Measurements from ENCODE around the gene INPP4B. TPM values are rescaled to one million over a fixed set of nuclear protein-coding genes. Genes with fewer than 3 reads are reported as not detected.

INPP4B gene
- total and polyA plus RNA-seq, 3 experiments from 2014 or later = 50.3 to 52.6 (median 52.6) TPM

DNA sequence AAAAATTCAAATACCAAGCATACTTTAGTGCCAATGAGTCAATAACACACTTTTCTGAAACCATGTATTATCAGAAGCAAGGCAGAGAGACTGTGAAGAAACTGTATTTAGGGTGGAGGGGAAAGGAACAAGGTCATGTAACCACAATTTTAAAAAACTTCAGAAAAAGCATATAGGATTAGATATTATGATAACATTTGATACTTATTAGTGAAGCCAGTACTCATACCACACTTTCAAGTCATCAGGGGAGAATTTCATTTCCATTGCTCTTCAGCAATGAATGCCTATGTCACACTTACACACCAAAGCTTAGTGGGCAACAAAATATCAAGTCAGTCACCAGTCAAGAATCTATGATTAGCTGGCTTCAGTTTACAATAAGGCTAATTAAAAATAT is 607.5 kb downstream of the INPP4B start:
- peak overlapping the region in 2 of 8 donors; percentile 40 to 77 for H3K27ac Mint-ChIP-seq
- Histone ChIP-seq H3K27ac (ENCODE audit: low read depth, low read length) (no peak overlapping the region), H3K4me1 (ENCODE audit: insufficient read depth, low read length) (no peaks in the 10 kb centered on the region), H3K9me3 (ENCODE audit: low read length) (no peaks in the 10 kb centered on the region), H3K27me3 (ENCODE audit: insufficient read depth, low read length, poor library complexity, severe bottlenecking) (no peaks in the 10 kb centered on the region), H3K4me3 (ENCODE audit: low read length) (no peak overlapping the region), H3K36me3 (ENCODE audit: insufficient read depth, low read length) (no peaks in the 10 kb centered on the region)
- peaks cover 19 to 56% (median 48%) of the 10 kb centered on the region in 3 donors for H3K4me1 Mint-ChIP-seq
- DNase-seq = no peak
- ChIA-PET POLR2A (no interaction called here), CTCF (no interaction called here)
- peaks cover 5 to 37% (median 18%) of the 10 kb centered on the region in 3 donors for H3K36me3 Mint-ChIP-seq
- H3K27me3 Mint-ChIP-seq = no peaks in the 10 kb centered on the region
- no peaks in the 10 kb centered on the region for H3K9me3 Mint-ChIP-seq
- H3K4me3 Mint-ChIP-seq = no peak overlapping the region

DNA sequence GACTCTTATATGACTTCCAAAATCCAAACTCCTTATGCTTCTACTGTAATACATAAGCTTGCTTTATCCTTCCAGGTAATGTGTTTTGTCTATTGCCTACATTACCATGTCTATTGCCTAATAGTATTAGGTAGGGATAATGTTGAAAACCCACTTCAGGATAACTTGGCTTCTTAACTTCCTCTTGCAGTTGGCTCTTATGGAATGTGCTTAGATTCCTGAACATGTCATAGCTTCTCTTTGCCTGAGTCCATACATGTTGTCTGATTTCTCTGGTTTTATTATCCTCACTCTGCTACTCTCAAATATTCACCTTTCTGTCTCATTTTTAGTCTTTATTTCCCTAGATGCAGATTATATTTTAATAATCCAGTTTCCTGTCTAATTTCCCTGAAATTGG is 609.8 kb downstream of the INPP4B start:
- no peaks in the 10 kb centered on the region for H3K27me3 ChIP-seq (ENCODE audit: insufficient read depth, low read length, poor library complexity, severe bottlenecking)
- H3K4me1 ChIP-seq (ENCODE audit: insufficient read depth, low read length) = no peaks in the 10 kb centered on the region
- H3K36me3 Mint-ChIP-seq = peaks cover 5 to 44% (median 18%) of the 10 kb centered on the region in 3 donors
- no peaks in the 10 kb centered on the region for H3K9me3 Mint-ChIP-seq
- no peaks in the 10 kb centered on the region for H3K27me3 Mint-ChIP-seq
- H3K36me3 ChIP-seq (ENCODE audit: insufficient read depth, low read length) = no peaks in the 10 kb centered on the region
- H3K4me3 Mint-ChIP-seq = no peak overlapping the region
- H3K27ac Mint-ChIP-seq = peak overlapping the region in 1 of 8 donors; percentile 10
- H3K27ac ChIP-seq (ENCODE audit: low read depth, low read length) = no peak overlapping the region
- H3K4me3 ChIP-seq (ENCODE audit: low read length) = no peak overlapping the region
- no peak for DNase-seq
- ChIA-PET CTCF (no interaction called here), POLR2A (no interaction called here)
- H3K4me1 Mint-ChIP-seq = peaks cover 9 to 51% (median 41%) of the 10 kb centered on the region in 3 donors
- H3K9me3 ChIP-seq (ENCODE audit: low read length) = no peaks in the 10 kb centered on the region

DNA sequence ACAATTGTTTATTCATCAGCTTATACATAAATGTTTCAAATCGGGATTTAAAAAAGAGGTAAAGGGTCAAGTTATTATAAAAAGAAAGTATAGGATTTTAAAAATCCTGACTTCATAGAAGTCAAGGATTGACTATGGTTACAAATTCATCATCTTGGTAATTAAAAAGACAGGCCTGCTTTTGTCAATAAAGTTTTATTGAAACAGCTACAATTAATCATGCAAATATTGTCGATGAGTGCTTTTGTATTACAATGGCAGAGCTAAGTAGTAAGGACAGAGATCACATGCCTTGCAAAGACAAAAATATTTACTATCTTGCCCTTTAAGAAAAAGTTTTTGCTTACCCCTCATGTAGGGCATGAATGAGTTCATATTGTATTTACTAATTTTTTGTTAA is 614.3 kb downstream of the INPP4B start:
- no peak overlapping the region for H3K4me3 ChIP-seq (ENCODE audit: low read length)
- H3K36me3 ChIP-seq (ENCODE audit: insufficient read depth, low read length) = no peaks in the 10 kb centered on the region
- POLR2A ChIA-PET = no interaction called here
- no peak overlapping the region for H3K4me3 Mint-ChIP-seq
- H3K4me1 Mint-ChIP-seq = peaks cover 9 to 47% (median 35%) of the 10 kb centered on the region in 3 donors
- H3K27me3 ChIP-seq (ENCODE audit: insufficient read depth, low read length, poor library complexity, severe bottlenecking) = no peaks in the 10 kb centered on the region
- no peaks in the 10 kb centered on the region for H3K9me3 Mint-ChIP-seq
- H3K36me3 Mint-ChIP-seq = peaks cover 8 to 39% (median 24%) of the 10 kb centered on the region in 3 donors
- no peak for DNase-seq
- no peak overlapping the region for H3K27ac ChIP-seq (ENCODE audit: low read depth, low read length)
- no peaks in the 10 kb centered on the region for H3K4me1 ChIP-seq (ENCODE audit: insufficient read depth, low read length)
- H3K27ac Mint-ChIP-seq = no peak overlapping the region
- no peaks in the 10 kb centered on the region for H3K27me3 Mint-ChIP-seq
- CTCF ChIA-PET = no interaction called here
- H3K9me3 ChIP-seq (ENCODE audit: low read length) = no peaks in the 10 kb centered on the region

DNA sequence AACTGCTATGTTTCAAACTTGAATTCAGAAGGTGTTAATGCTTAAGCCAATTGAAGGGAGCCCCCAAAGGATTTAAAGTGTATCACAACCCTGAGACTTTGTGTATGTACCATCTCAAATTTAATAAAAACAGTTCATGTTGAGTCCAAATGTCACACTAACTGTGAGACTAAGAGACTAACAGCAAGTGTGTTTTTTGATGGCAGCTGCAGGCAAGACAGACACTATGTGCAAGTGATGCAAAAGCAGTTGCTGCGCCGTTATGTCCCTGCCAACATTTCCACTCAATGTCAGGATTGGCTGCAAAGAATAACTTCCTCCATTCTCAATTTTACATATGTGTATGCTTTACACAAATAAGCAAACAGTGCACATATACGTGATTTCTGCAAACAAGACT is 615.1 kb downstream of the INPP4B start:
- Mint-ChIP-seq H3K4me1 (peaks cover 14 to 49% (median 40%) of the 10 kb centered on the region in 3 donors), H3K36me3 (peaks cover 8 to 35% (median 27%) of the 10 kb centered on the region in 3 donors), H3K27me3 (no peaks in the 10 kb centered on the region), H3K27ac (no peak overlapping the region), H3K4me3 (no peak overlapping the region), H3K9me3 (no peaks in the 10 kb centered on the region)
- Histone ChIP-seq H3K36me3 (ENCODE audit: insufficient read depth, low read length) (no peaks in the 10 kb centered on the region), H3K27ac (ENCODE audit: low read depth, low read length) (no peak overlapping the region), H3K9me3 (ENCODE audit: low read length) (no peaks in the 10 kb centered on the region), H3K4me1 (ENCODE audit: insufficient read depth, low read length) (no peaks in the 10 kb centered on the region), H3K4me3 (ENCODE audit: low read length) (no peak overlapping the region), H3K27me3 (ENCODE audit: insufficient read depth, low read length, poor library complexity, severe bottlenecking) (no peaks in the 10 kb centered on the region)
- DNase-seq = no peak
- ChIA-PET POLR2A (no interaction called here), CTCF (no interaction called here)

DNA sequence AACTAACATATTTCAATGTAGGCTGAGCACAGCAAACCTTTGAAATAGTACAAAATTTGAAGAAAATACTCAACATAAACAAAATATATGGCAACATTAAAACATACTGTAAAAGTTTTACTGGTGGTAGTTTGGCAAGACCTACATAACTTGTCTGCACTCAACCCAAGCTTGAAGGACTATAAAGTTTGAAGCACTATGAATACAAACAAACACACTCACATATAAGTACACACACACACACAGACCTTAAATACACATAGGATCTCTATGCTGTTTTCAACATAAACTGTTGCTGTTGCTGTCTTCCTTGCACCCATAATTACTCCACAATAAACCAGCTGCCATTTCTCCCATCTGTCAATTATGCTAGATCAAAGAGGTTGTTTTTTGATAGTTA is 620.1 kb downstream of the INPP4B start:
- no peaks in the 10 kb centered on the region for H3K9me3 ChIP-seq (ENCODE audit: low read length)
- no peaks in the 10 kb centered on the region for H3K27me3 ChIP-seq (ENCODE audit: insufficient read depth, low read length, poor library complexity, severe bottlenecking)
- CTCF ChIA-PET = no interaction called here
- no peaks in the 10 kb centered on the region for H3K27me3 Mint-ChIP-seq
- H3K36me3 ChIP-seq (ENCODE audit: insufficient read depth, low read length) = no peaks in the 10 kb centered on the region
- H3K4me1 ChIP-seq (ENCODE audit: insufficient read depth, low read length) = no peaks in the 10 kb centered on the region
- POLR2A ChIA-PET = no interaction called here
- no peak overlapping the region for H3K4me3 ChIP-seq (ENCODE audit: low read length)
- H3K4me1 Mint-ChIP-seq = peaks cover 14 to 57% (median 46%) of the 10 kb centered on the region in 3 donors
- H3K9me3 Mint-ChIP-seq = no peaks in the 10 kb centered on the region
- peaks cover 3 to 23% (median 21%) of the 10 kb centered on the region in 3 donors for H3K36me3 Mint-ChIP-seq
- DNase-seq = no peak
- no peak overlapping the region for H3K27ac ChIP-seq (ENCODE audit: low read depth, low read length)
- peak overlapping the region in 1 of 8 donors; percentile 4 for H3K27ac Mint-ChIP-seq
- no peak overlapping the region for H3K4me3 Mint-ChIP-seq

DNA sequence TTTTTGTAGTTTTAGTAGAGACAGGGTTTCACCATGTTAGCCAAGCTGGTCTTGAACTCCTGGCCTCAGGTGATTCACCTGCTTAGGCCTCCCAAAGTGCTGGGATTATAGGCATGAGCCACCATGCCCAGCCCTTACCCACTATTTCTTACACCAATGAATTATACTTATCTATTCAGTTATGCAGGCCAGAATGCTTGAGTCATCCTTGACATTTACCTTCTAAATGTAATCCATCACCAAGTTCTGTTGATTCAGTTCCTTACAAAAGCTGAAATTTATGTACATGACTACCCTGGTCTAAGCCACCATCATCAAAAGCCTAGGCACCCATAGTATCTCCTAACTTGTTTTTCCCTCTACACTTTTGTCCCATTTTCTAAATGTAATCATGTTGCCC is 624.0 kb downstream of the INPP4B start:
- H3K9me3 ChIP-seq (ENCODE audit: low read length) = no peaks in the 10 kb centered on the region
- Mint-ChIP-seq H3K4me3 (no peak overlapping the region), H3K36me3 (peaks cover 0 to 23% (median 22%) of the 10 kb centered on the region in 3 donors), H3K27me3 (no peaks in the 10 kb centered on the region), H3K4me1 (peaks cover 17 to 73% (median 50%) of the 10 kb centered on the region in 3 donors), H3K27ac (peak overlapping the region in 2 of 8 donors; percentile 6 to 58), H3K9me3 (no peaks in the 10 kb centered on the region)
- CTCF ChIA-PET = no interaction called here
- DNase-seq = no peak
- H3K27ac ChIP-seq (ENCODE audit: low read depth, low read length) = no peak overlapping the region
- H3K27me3 ChIP-seq (ENCODE audit: insufficient read depth, low read length, poor library complexity, severe bottlenecking) = no peaks in the 10 kb centered on the region
- no peak overlapping the region for H3K4me3 ChIP-seq (ENCODE audit: low read length)
- H3K36me3 ChIP-seq (ENCODE audit: insufficient read depth, low read length) = no peaks in the 10 kb centered on the region
- no peaks in the 10 kb centered on the region for H3K4me1 ChIP-seq (ENCODE audit: insufficient read depth, low read length)
- POLR2A ChIA-PET = no interaction called here

DNA sequence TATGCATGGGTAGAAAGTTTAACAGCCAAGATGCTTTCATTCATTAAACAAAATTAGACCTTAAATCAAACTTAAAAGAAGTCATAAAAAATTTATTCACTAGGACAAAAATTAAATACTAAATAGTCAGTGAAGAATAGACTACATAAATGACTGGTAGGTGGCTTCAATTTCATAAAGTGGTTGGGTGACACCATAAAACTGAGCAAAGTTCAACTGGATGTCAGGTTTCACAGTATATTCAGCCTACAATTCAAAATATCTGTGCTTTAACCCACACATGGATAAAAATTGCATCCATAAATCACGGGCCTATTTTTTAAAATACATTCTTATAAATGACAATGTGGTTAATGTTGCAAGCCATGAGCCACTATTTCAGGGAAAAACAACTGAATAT is 627.4 kb downstream of the INPP4B start:
- Histone ChIP-seq H3K4me3 (ENCODE audit: low read length) (no peak overlapping the region), H3K27me3 (ENCODE audit: insufficient read depth, low read length, poor library complexity, severe bottlenecking) (no peaks in the 10 kb centered on the region), H3K36me3 (ENCODE audit: insufficient read depth, low read length) (peaks cover 6% of the 10 kb centered on the region), H3K27ac (ENCODE audit: low read depth, low read length) (no peak overlapping the region), H3K4me1 (ENCODE audit: insufficient read depth, low read length) (no peaks in the 10 kb centered on the region), H3K9me3 (ENCODE audit: low read length) (no peaks in the 10 kb centered on the region)
- Mint-ChIP-seq H3K36me3 (peaks cover 6 to 23% (median 22%) of the 10 kb centered on the region in 3 donors), H3K9me3 (no peaks in the 10 kb centered on the region), H3K4me1 (peaks cover 18 to 62% (median 43%) of the 10 kb centered on the region in 3 donors), H3K27me3 (no peaks in the 10 kb centered on the region), H3K27ac (no peak overlapping the region), H3K4me3 (no peak overlapping the region)
- DNase-seq = no peak
- ChIA-PET POLR2A (no interaction called here), CTCF (no interaction called here)

DNA sequence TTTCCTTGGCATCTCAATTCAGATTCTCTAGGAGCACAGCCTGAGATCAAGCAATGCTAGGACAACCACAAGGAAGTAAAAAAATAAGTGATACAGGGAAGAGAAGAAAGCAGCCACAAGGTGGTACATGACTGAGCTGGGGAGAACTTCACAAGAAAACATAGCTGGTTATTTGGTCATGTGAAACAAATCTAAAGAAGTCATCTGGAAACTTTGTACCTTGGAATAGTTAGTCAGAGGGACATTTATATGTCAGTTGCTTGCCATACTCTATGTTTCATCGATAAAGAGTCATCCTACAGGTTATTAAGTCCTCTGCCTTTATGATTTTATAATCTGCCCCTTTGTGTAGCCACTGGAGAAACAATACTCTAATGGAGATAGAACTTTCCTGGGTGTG is 634.7 kb downstream of the INPP4B start:
- POLR2A ChIA-PET = no interaction called here
- no peak for DNase-seq
- Histone ChIP-seq H3K36me3 (ENCODE audit: insufficient read depth, low read length) (peaks cover 17% of the 10 kb centered on the region), H3K4me1 (ENCODE audit: insufficient read depth, low read length) (no peaks in the 10 kb centered on the region), H3K27me3 (ENCODE audit: insufficient read depth, low read length, poor library complexity, severe bottlenecking) (no peaks in the 10 kb centered on the region), H3K4me3 (ENCODE audit: low read length) (no peak overlapping the region), H3K9me3 (ENCODE audit: low read length) (no peaks in the 10 kb centered on the region), H3K27ac (ENCODE audit: low read depth, low read length) (no peak overlapping the region)
- peaks cover 16 to 32% (median 21%) of the 10 kb centered on the region in 3 donors for H3K36me3 Mint-ChIP-seq
- H3K9me3 Mint-ChIP-seq = no peaks in the 10 kb centered on the region
- H3K4me1 Mint-ChIP-seq = peaks cover 17 to 34% (median 34%) of the 10 kb centered on the region in 3 donors
- no peaks in the 10 kb centered on the region for H3K27me3 Mint-ChIP-seq
- peak overlapping the region in 2 of 8 donors; percentile 13 to 61 for H3K27ac Mint-ChIP-seq
- H3K4me3 Mint-ChIP-seq = no peak overlapping the region
- CTCF ChIA-PET = interaction anchor here (1.0 kb wide), 1 partner anchor 510 kb away, joined by 3 read pairs; no protein-coding TSS in a partner anchor

DNA sequence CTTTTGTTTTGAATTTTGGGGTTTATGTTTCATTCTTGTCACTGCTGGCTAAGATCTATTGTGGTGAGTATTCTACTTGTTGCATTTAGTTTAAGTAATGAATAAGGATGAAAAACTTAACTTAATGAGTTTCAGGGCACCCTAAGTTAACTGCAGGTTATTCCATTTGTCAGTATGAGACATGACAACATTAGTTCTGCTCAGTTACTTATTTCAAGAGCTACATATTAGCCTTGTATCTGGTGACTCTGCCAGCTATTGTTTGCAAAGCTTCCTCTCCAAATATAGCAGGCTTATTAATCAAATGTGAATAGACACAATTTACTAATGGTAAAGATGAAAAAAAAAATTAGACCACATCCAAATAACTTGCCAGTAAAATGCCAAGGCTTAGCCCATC is 642.6 kb downstream of the INPP4B start:
- Mint-ChIP-seq H3K27me3 (no peaks in the 10 kb centered on the region), H3K36me3 (peaks cover 9 to 39% (median 22%) of the 10 kb centered on the region in 3 donors), H3K27ac (peak overlapping the region in 2 of 8 donors; percentile 49 to 50), H3K4me3 (no peak overlapping the region), H3K9me3 (no peaks in the 10 kb centered on the region), H3K4me1 (peaks cover 1 to 13% (median 7%) of the 10 kb centered on the region in 3 donors)
- Histone ChIP-seq H3K4me1 (ENCODE audit: insufficient read depth, low read length) (no peaks in the 10 kb centered on the region), H3K4me3 (ENCODE audit: low read length) (no peak overlapping the region), H3K27ac (ENCODE audit: low read depth, low read length) (no peak overlapping the region), H3K36me3 (ENCODE audit: insufficient read depth, low read length) (peaks cover 8% of the 10 kb centered on the region), H3K27me3 (ENCODE audit: insufficient read depth, low read length, poor library complexity, severe bottlenecking) (no peaks in the 10 kb centered on the region), H3K9me3 (ENCODE audit: low read length) (no peaks in the 10 kb centered on the region)
- ChIA-PET POLR2A (no interaction called here), CTCF (no interaction called here)
- DNase-seq = no peak
